Mesodermal cell (in vitro differentiated cells): ENCODE results near the gene ERBB4.
"Not testable (repeated sequence)": the region's sequence is repeated elsewhere in the genome, so short reads cannot be mapped to it uniquely, and the experiment has no call there.

ENCODE experiments used
- H3K27ac ChIP-seq: 2 replicates; pipeline ENCODE4 v1.7.0; 2013; ENCODE audit warnings: mild to moderate bottlenecking, low read depth, low read length, moderate library complexity; ENCODE audit not compliant: severe bottlenecking
- H3K36me3 ChIP-seq: 2 replicates; pipeline ENCODE4 v1.7.1; 2013; ENCODE audit warnings: mild to moderate bottlenecking, low read length, moderate library complexity; ENCODE audit not compliant: control insufficient read depth, insufficient read depth
- H3K4me1 ChIP-seq: one replicate; pipeline ENCODE4 v1.7.1; 2013; ENCODE audit warnings: mild to moderate bottlenecking, low read length; ENCODE audit not compliant: insufficient read depth, control insufficient read depth, poor library complexity, severe bottlenecking
- H3K4me3 ChIP-seq: 2 replicates; pipeline ENCODE4 v1.7.0; 2013; ENCODE audit warnings: low read length, control low read depth, mild to moderate bottlenecking; ENCODE audit not compliant: insufficient read depth, poor library complexity, severe bottlenecking; ENCODE audit errors: extremely low read depth
- H3K9me3 ChIP-seq: 2 replicates; pipeline ENCODE4 v1.7.1; 2013; ENCODE audit warnings: mild to moderate bottlenecking, low read length, moderate library complexity; ENCODE audit not compliant: control insufficient read depth
- WGBS, 2 experiments: methylation state at CpG; one replicate each; pipeline ENCODE4 v1.1.5; 2013; ENCODE audit warnings: missing lambda C conversion rate in 2 of 2; ENCODE audit not compliant: insufficient coverage in 2 of 2; 5-methylcytosine and 5-hydroxymethylcytosine counted together

ERBB4 gene

GRCh38 chr2:212021947-212022346 lies 516.7 kb downstream of the ERBB4 start:
- H3K4me1 ChIP-seq, result no peaks in the 10 kb centered on the region
- H3K4me3 ChIP-seq, result no peak overlapping the region
- no peaks in the 10 kb centered on the region for H3K9me3 ChIP-seq
- 100% methylated on average over 1 of the region's 2 CpGs; no CpG with 5 or more reads in 1 of the 2 experiments for WGBS, 2 experiments
- H3K27ac ChIP-seq, result no peak overlapping the region
- H3K36me3 ChIP-seq, result no peaks in the 10 kb centered on the region

GRCh38 chr2:212015588-212015987 lies 523.0 kb downstream of the ERBB4 start:
- Histone ChIP-seq H3K4me3 (no peak overlapping the region), H3K27ac (no peak overlapping the region), H3K4me1 (no peaks in the 10 kb centered on the region), H3K36me3 (no peaks in the 10 kb centered on the region), H3K9me3 (no peaks in the 10 kb centered on the region)

GRCh38 chr2:212013626-212014025 lies 525.0 kb downstream of the ERBB4 start:
- Histone ChIP-seq H3K27ac (no peak overlapping the region), H3K4me3 (no peak overlapping the region), H3K9me3 (peaks cover 3% of the 10 kb centered on the region), H3K36me3 (no peaks in the 10 kb centered on the region), H3K4me1 (no peaks in the 10 kb centered on the region)
- 84 to 94% methylated on average over 2 of the region's 2 CpGs for WGBS, 2 experiments

- WGBS, 2 experiments, result 100% methylated on average over 1 of the region's 3 CpGs; no CpG with 5 or more reads in 1 of the 2 experiments
- not testable (repeated sequence) for H3K4me3 ChIP-seq
These were observed 528.3 kb downstream of the ERBB4 start for GRCh38 chr2:212010305-212010704.

GRCh38 chr2:212007972-212008371 lies 530.6 kb downstream of the ERBB4 start:
- Histone ChIP-seq H3K36me3 (no peaks in the 10 kb centered on the region), H3K9me3 (peaks cover 3% of the 10 kb centered on the region), H3K27ac (no peak overlapping the region), H3K4me3 (no peak overlapping the region), H3K4me1 (no peaks in the 10 kb centered on the region)
- WGBS, 2 experiments, result no CpG with 5 or more reads among the region's 3 CpGs

More at GRCh38 chr2:212010305-212010704, 528.3 kb downstream of the ERBB4 start:
- H3K36me3 ChIP-seq, H3K27ac ChIP-seq, H3K9me3 ChIP-seq, H3K4me1 ChIP-seq: not testable (repeated sequence)

- WGBS, 2 experiments, result 27 to 100% methylated on average over 1 to 3 of the region's 6 CpGs
These were observed 533.4 kb downstream of the ERBB4 start for GRCh38 chr2:212005085-212005671.

GRCh38 chr2:212001325-212001724 lies 537.3 kb downstream of the ERBB4 start:
- H3K9me3 ChIP-seq, result no peaks in the 10 kb centered on the region
- 67% methylated on average over 1 of the region's 1 CpG; no CpG with 5 or more reads in 1 of the 2 experiments for WGBS, 2 experiments
- H3K27ac ChIP-seq, result no peak overlapping the region
- H3K4me1 ChIP-seq, result no peaks in the 10 kb centered on the region
- H3K36me3 ChIP-seq, result no peaks in the 10 kb centered on the region
- no peak overlapping the region for H3K4me3 ChIP-seq

More at GRCh38 chr2:212005085-212005671, 533.4 kb downstream of the ERBB4 start:
- peaks cover 3% of the 10 kb centered on the region for H3K9me3 ChIP-seq
- H3K4me3 ChIP-seq, result no peak overlapping the region
- no peaks in the 10 kb centered on the region for H3K36me3 ChIP-seq
- no peaks in the 10 kb centered on the region for H3K4me1 ChIP-seq
- H3K27ac ChIP-seq, result no peak overlapping the region

- Histone ChIP-seq H3K27ac (no peak overlapping the region), H3K9me3 (no peaks in the 10 kb centered on the region)
- WGBS, 2 experiments, result 91 to 100% methylated on average over 1 to 2 of the region's 4 CpGs
These were observed 541.7 kb downstream of the ERBB4 start for GRCh38 chr2:211996857-211997256.

GRCh38 chr2:211994806-211995205 lies 543.8 kb downstream of the ERBB4 start:
- Histone ChIP-seq H3K4me3 (no peak overlapping the region), H3K27ac (no peak overlapping the region), H3K4me1 (no peaks in the 10 kb centered on the region), H3K9me3 (no peaks in the 10 kb centered on the region), H3K36me3 (no peaks in the 10 kb centered on the region)
- no CpG with 5 or more reads among the region's 2 CpGs for WGBS, 2 experiments

More at GRCh38 chr2:211996857-211997256, 541.7 kb downstream of the ERBB4 start:
- H3K4me1 ChIP-seq, result no peaks in the 10 kb centered on the region
- no peak overlapping the region for H3K4me3 ChIP-seq
- H3K36me3 ChIP-seq, result no peaks in the 10 kb centered on the region

- Histone ChIP-seq H3K4me3 (no peak overlapping the region), H3K4me1 (no peaks in the 10 kb centered on the region), H3K27ac (no peak overlapping the region), H3K36me3 (no peaks in the 10 kb centered on the region), H3K9me3 (no peaks in the 10 kb centered on the region)
- 100% methylated on average over 1 of the region's 1 CpG; no CpG with 5 or more reads in 1 of the 2 experiments for WGBS, 2 experiments
These were observed 548.3 kb downstream of the ERBB4 start for GRCh38 chr2:211990335-211990734.

- 100% methylated on average over 1 of the region's 2 CpGs; no CpG with 5 or more reads in 1 of the 2 experiments for WGBS, 2 experiments
- Histone ChIP-seq H3K27ac (no peak overlapping the region), H3K36me3 (no peaks in the 10 kb centered on the region)
These were observed 552.3 kb downstream of the ERBB4 start for GRCh38 chr2:211986313-211986712.

More at GRCh38 chr2:211986313-211986712, 552.3 kb downstream of the ERBB4 start:
- Histone ChIP-seq H3K4me1 (no peaks in the 10 kb centered on the region), H3K9me3 (no peaks in the 10 kb centered on the region), H3K4me3 (no peak overlapping the region)
